ENCODE measurements around the gene ANO7.

DNA sequence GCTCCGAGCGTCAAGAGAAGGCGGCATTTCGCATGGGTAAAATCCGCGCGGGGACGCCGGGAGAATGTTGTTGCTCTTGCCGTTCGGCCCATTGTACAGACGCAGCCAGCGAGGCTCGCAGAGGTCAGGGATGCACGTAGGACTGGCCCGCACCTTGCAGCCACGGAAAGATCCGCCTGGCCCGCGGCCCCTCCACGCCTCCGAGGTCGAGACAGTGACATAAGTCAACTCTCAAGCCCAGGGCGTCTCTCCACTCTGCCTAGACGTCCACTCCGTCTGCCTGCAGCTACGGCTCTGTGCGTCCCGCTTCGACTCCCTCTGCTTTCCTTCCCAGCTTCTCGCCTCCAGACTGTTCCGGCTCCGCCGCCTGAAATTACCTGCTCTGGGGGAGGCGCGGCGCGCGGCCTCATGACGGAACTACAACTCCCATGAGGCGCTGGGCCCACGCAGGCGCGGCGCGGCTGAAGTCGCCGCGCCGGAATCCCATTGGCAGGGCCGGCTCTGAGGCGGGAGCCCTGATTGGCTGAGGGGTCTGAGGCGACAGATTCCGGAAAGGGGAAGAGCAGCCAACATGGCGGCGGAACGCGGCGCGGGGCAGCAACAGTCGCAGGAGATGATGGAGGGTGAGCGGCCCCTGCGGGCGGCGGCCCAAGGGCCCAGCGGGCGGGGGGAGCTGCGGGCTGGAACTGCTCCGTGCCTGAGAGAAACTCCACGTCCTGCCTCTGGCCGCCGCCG lies 38.4 kb upstream of the ANO7 start, which contains the start of gene PPP1R7:
- TF ChIP-seq, protein P1, sequence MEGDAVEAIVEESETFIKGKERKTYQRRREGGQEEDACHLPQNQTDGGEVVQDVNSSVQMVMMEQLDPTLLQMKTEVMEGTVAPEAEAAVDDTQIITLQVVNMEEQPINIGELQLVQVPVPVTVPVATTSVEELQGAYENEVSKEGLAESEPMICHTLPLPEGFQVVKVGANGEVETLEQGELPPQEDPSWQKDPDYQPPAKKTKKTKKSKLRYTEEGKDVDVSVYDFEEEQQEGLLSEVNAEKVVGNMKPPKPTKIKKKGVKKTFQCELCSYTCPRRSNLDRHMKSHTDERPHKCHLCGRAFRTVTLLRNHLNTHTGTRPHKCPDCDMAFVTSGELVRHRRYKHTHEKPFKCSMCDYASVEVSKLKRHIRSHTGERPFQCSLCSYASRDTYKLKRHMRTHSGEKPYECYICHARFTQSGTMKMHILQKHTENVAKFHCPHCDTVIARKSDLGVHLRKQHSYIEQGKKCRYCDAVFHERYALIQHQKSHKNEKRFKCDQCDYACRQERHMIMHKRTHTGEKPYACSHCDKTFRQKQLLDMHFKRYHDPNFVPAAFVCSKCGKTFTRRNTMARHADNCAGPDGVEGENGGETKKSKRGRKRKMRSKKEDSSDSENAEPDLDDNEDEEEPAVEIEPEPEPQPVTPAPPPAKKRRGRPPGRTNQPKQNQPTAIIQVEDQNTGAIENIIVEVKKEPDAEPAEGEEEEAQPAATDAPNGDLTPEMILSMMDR (IDR thresholded peaks at IDR 0.05; ENCODE audit: borderline replicate concordance, extremely low read depth, low read length, poor library complexity, severe bottlenecking), result peak; percentile 20
- TF ChIP-seq EZH2 (IDR thresholded peaks at IDR 0.05; ENCODE audit: borderline replicate concordance, low read depth, low read length, severe bottlenecking), result no peak

All from DND-41 (cell line).